GM12878 (cell line): Measurements from ENCODE around the gene BNIPL. TPM values are rescaled to one million over a fixed set of nuclear protein-coding genes. Genes with fewer than 3 reads are reported as not detected.

Source experiments
- ASH2L ChIP-seq: fragments of 300-600, 200-600 bp; sonication (generic); IDR thresholded peaks from 2 replicates; pipeline ENCODE4 v1.6.1; 2017; ENCODE audit warnings: low read depth, mild to moderate bottlenecking, borderline replicate concordance
- BHLHE40 ChIP-seq, 2 experiments: fragments of 450-650 bp in 1 of 2; IDR thresholded peaks; 2 replicates each; pipeline ENCODE4 v1.6.1; 2011 to 2017; ENCODE audit warnings: low read depth in 2 of 2, borderline replicate concordance in 1 of 2, improper control_type of control experiment in 1 of 2, low read length in 1 of 2, mild to moderate bottlenecking in 1 of 2
- CUX1 ChIP-seq: IDR thresholded peaks from 2 replicates; pipeline ENCODE4 v1.6.1; 2012; ENCODE audit warnings: improper control_type of control experiment, low read depth, low read length; ENCODE audit not compliant: insufficient replicate concordance
- ELK1 ChIP-seq: IDR thresholded peaks from 2 replicates; pipeline ENCODE4 v1.6.1; 2012; ENCODE audit warnings: low read depth, low read length, improper control_type of control experiment
- ESRRA ChIP-seq: IDR thresholded peaks from 2 replicates; pipeline ENCODE4 v1.6.1; 2012; ENCODE audit warnings: mild to moderate bottlenecking, low read length, improper control_type of control experiment
- ETV6 ChIP-seq, 2 experiments: fragments of 450-650 bp in 1 of 2; IDR thresholded peaks in 1 of 2; conservative IDR thresholded peaks in 1 of 2; 2 replicates each; pipeline ENCODE4 v1.6.1; 2014; ENCODE audit warnings: antibody characterized with exemption in 1 of 2, borderline replicate concordance in 1 of 2, low read depth in 1 of 2, mild to moderate bottlenecking in 1 of 2, moderate library complexity in 1 of 2
- JUND ChIP-seq: IDR thresholded peaks from 2 replicates; pipeline ENCODE4 v1.6.1; 2012; ENCODE audit warnings: low read depth, mild to moderate bottlenecking, low read length, improper control_type of control experiment, moderate library complexity
- NBN ChIP-seq: fragments of 450-650 bp; IDR thresholded peaks from 2 replicates; pipeline ENCODE4 v1.6.1; 2016
- NKRF ChIP-seq: fragments of 450-650 bp; conservative IDR thresholded peaks from 2 replicates; pipeline ENCODE4 v1.6.1; 2017; ENCODE audit warnings: mild to moderate bottlenecking, moderate library complexity
- RCOR1 ChIP-seq: conservative IDR thresholded peaks from 2 replicates; pipeline ENCODE4 v1.6.1; 2012; ENCODE audit warnings: low read depth, low read length, improper control_type of control experiment
- RUNX3 ChIP-seq: IDR thresholded peaks from 2 replicates; pipeline ENCODE4 v1.6.1; 2012; ENCODE audit warnings: low read length, inconsistent platforms
- SMAD5 ChIP-seq: IDR thresholded peaks from 2 replicates; pipeline ENCODE4 v1.6.1; 2016; ENCODE audit warnings: antibody characterized with exemption, low read depth
- SMARCA5 ChIP-seq: fragments of 450-650 bp; IDR thresholded peaks from 2 replicates; pipeline ENCODE4 v1.6.1; 2017; ENCODE audit warnings: mild to moderate bottlenecking
- SUZ12 ChIP-seq: fragments of 200-600 bp; sonication (generic); IDR thresholded peaks from one replicate; pipeline ENCODE4 v1.6.1; 2018; ENCODE audit warnings: antibody characterized with exemption, mild to moderate bottlenecking; ENCODE audit not compliant: unreplicated experiment
- USF2 ChIP-seq: IDR thresholded peaks from 2 replicates; pipeline ENCODE4 v1.6.1; 2011; ENCODE audit warnings: low read depth, low read length, improper control_type of control experiment, borderline replicate concordance
- ZBTB33 ChIP-seq: fragments of 450-650 bp; IDR thresholded peaks from 2 replicates; pipeline ENCODE4 v1.6.1; 2017; ENCODE audit warnings: mild to moderate bottlenecking
- ZNF274 ChIP-seq: IDR thresholded peaks from one replicate; pipeline ENCODE4 v1.8.0; 2011; ENCODE audit not compliant: insufficient read length, insufficient read depth
- polyA plus RNA-seq, 11 experiments: library from polyadenylated mRNA; depleted of rRNA in 4 of 11; unstranded in 6 of 11; stranded (reverse) in 5 of 11; fragments of >200 nt; fragmentation: Nextera tagmentation in 4 of 11; fragmentation: Illumina TruSeq in 1 of 11; extraction: Ambion mirVana in 4 of 11; extraction: Trizol in 1 of 11; gene quantifications; 1 replicate in 1 of 11; 2 replicates in 10 of 11; pipeline versions ENCODE4 v1.2.1 to v1.2.3, GENCODE V29; 2011 to 2016; ENCODE audit warnings: inconsistent platforms in 2 of 11, missing spikeins in 2 of 11, low read depth in 1 of 11
- total RNA-seq, 4 experiments: library from RNA; depleted of rRNA in 3 of 4; stranded (reverse); fragments of >200 nt in 3 of 4; fragmentation: Illumina TruSeq in 1 of 4; extraction: Trizol in 1 of 4; gene quantifications; 2 replicates each; pipeline versions ENCODE4 v1.2.1 to v1.2.3, GENCODE V29; 2013 to 2021

The BNIPL gene
- total and polyA plus RNA-seq, 10 of the 15 experiments (the other 5 are each of a cell fraction or from before 2014, with no cell fraction given) = 0.05 to 1.1 (median 0.17) TPM

- TF ChIP-seq ESRRA (no peak), SMARCA5 (peak; percentile 98), USF2 (no peak), RUNX3 (peak; percentile 61), ZBTB33 (no peak), SUZ12 (no peak), BHLHE40 (IDR thresholded peaks at IDR 0.05; ENCODE audit: borderline replicate concordance in 1 of 2, low read depth in 2 of 2, low read length in 1 of 2) (peak; percentile 19 to 63; a peak in 2 of 4 replicates), ASH2L (no peak), ETV6 (conservative IDR thresholded peaks at IDR 0.05 in 1 of 2, IDR thresholded peaks at IDR 0.05 in 1 of 2; ENCODE audit: borderline replicate concordance in 1 of 2, low read depth in 1 of 2) (0 out of 4 replicates have a peak, but pooled peaks of 1 of the 2 experiments have one; percentile 24), ZNF274 (no peak), ELK1 (peak; percentile 65; the same call in 1 of the 2 replicates), NKRF (peak; percentile 86), SMAD5 (peak; percentile 71; the same call in 1 of the 2 replicates), CUX1 (no peak), JUND (0 out of 2 replicates have a peak, but pooled peaks have one; percentile 5), NBN (peak; percentile 66), RCOR1 (no peak)
Measured at GRCh38 chr1:151059109-151060006, 23.0 kb downstream of the BNIPL start, which contains the start of gene CDC42SE1 (continued).
